Neural cell (in vitro differentiated cells): ENCODE data around the gene PARP11.

ENCODE experiments used
- CTCF ChIP-seq: fragments of 450-650 bp; IDR thresholded peaks from 2 replicates; pipeline ENCODE4 v1.5.1; 2014; ENCODE audit warnings: antibody characterized with exemption, mild to moderate bottlenecking, moderate library complexity; ENCODE audit not compliant: poor library complexity, severe bottlenecking
- EP300 ChIP-seq: fragments of 450-650 bp; conservative IDR thresholded peaks from 2 replicates; pipeline ENCODE4 v1.6.1; 2014; ENCODE audit warnings: antibody characterized with exemption, mild to moderate bottlenecking, moderate library complexity; ENCODE audit not compliant: poor library complexity, severe bottlenecking

GRCh38 chr12:3791256-3791874 lies 81.8 kb downstream of the PARP11 start:
- no peak for TF ChIP-seq CTCF
- TF ChIP-seq EP300 = no peak
